Measurements from ENCODE around the gene IGDCC3.

IGDCC3 gene

GRCh38 chr15:65335278-65336055, 42.3 kb downstream of the IGDCC3 start:
- no peaks in the 10 kb centered on the region for H3K9me3 ChIP-seq (ENCODE audit: insufficient read depth, low read length)
- H3K36me3 ChIP-seq (ENCODE audit: low read length) = no peaks in the 10 kb centered on the region
- no peaks in the 10 kb centered on the region for H4K20me1 ChIP-seq (ENCODE audit: low read depth, low read length)
- TF ChIP-seq EZH2phosphoT487 (conservative IDR thresholded peaks at IDR 0.05; ENCODE audit: low read length) = no peak
- no peak for TF ChIP-seq CTCF (IDR thresholded peaks at IDR 0.05; ENCODE audit: insufficient read depth, low read length, poor library complexity, severe bottlenecking)
- no peaks in the 10 kb centered on the region for H3K27me3 ChIP-seq (ENCODE audit: low read length)
- H3K4me3 ChIP-seq (ENCODE audit: insufficient read depth, low read length, poor library complexity, severe bottlenecking) = no peak overlapping the region
- no peaks in the 10 kb centered on the region for H3K79me2 ChIP-seq (ENCODE audit: insufficient read depth, low read length)
- H3K4me2 ChIP-seq (ENCODE audit: low read depth, low read length, poor library complexity, severe bottlenecking) = no peak overlapping the region
- no peak overlapping the region for H2AFZ ChIP-seq (ENCODE audit: low read depth, low read length, severe bottlenecking)
- no peak overlapping the region for H3K9ac ChIP-seq (ENCODE audit: low read length)
- H3K27ac ChIP-seq (ENCODE audit: low read depth, low read length) = no peak overlapping the region
- H3F3A ChIP-seq (ENCODE audit: insufficient read depth) = no peaks in the 10 kb centered on the region
- no peaks in the 10 kb centered on the region for H3K9me2 ChIP-seq (replicated peaks; ENCODE audit: insufficient read depth, low read length)

- no peak overlapping the region for H3K27ac ChIP-seq (ENCODE audit: low read depth, low read length)
- H2AFZ ChIP-seq (ENCODE audit: low read depth, low read length, severe bottlenecking) = no peak overlapping the region
- H3K4me2 ChIP-seq (ENCODE audit: low read depth, low read length, poor library complexity, severe bottlenecking) = no peak overlapping the region
- no peaks in the 10 kb centered on the region for H3K9me3 ChIP-seq (ENCODE audit: insufficient read depth, low read length)
- H4K20me1 ChIP-seq (ENCODE audit: low read depth, low read length) = no peaks in the 10 kb centered on the region
- no peaks in the 10 kb centered on the region for H3K79me2 ChIP-seq (ENCODE audit: insufficient read depth, low read length)
- H3K9me2 ChIP-seq (replicated peaks; ENCODE audit: insufficient read depth, low read length) = no peaks in the 10 kb centered on the region
- no peaks in the 10 kb centered on the region for H3K36me3 ChIP-seq (ENCODE audit: low read length)
- no peak for TF ChIP-seq CTCF (IDR thresholded peaks at IDR 0.05; ENCODE audit: insufficient read depth, low read length, poor library complexity, severe bottlenecking)
- no peak for TF ChIP-seq EZH2phosphoT487 (conservative IDR thresholded peaks at IDR 0.05; ENCODE audit: low read length)
- no peaks in the 10 kb centered on the region for H3K27me3 ChIP-seq (ENCODE audit: low read length)
- no peak overlapping the region for H3K4me3 ChIP-seq (ENCODE audit: insufficient read depth, low read length, poor library complexity, severe bottlenecking)
- no peak overlapping the region for H3K9ac ChIP-seq (ENCODE audit: low read length)
- H3F3A ChIP-seq (ENCODE audit: insufficient read depth) = no peaks in the 10 kb centered on the region
These were observed 43.1 kb downstream of the IGDCC3 start for GRCh38 chr15:65334586-65335231.

- H3K79me2 ChIP-seq (ENCODE audit: insufficient read depth, low read length) = no peaks in the 10 kb centered on the region
- H3K9me3 ChIP-seq (ENCODE audit: insufficient read depth, low read length) = no peaks in the 10 kb centered on the region
- TF ChIP-seq EZH2phosphoT487 (conservative IDR thresholded peaks at IDR 0.05; ENCODE audit: low read length) (no peak), CTCF (IDR thresholded peaks at IDR 0.05; ENCODE audit: insufficient read depth, low read length, poor library complexity, severe bottlenecking) (no peak)
- H3K4me2 ChIP-seq (ENCODE audit: low read depth, low read length, poor library complexity, severe bottlenecking) = no peak overlapping the region
- no peak overlapping the region for H3K4me3 ChIP-seq (ENCODE audit: insufficient read depth, low read length, poor library complexity, severe bottlenecking)
- H3K36me3 ChIP-seq (ENCODE audit: low read length) = no peaks in the 10 kb centered on the region
- H3K9ac ChIP-seq (ENCODE audit: low read length) = no peak overlapping the region
- no peaks in the 10 kb centered on the region for H3K9me2 ChIP-seq (replicated peaks; ENCODE audit: insufficient read depth, low read length)
- H2AFZ ChIP-seq (ENCODE audit: low read depth, low read length, severe bottlenecking) = no peak overlapping the region
- H3K27me3 ChIP-seq (ENCODE audit: low read length) = no peaks in the 10 kb centered on the region
- H4K20me1 ChIP-seq (ENCODE audit: low read depth, low read length) = no peaks in the 10 kb centered on the region
- no peaks in the 10 kb centered on the region for H3F3A ChIP-seq (ENCODE audit: insufficient read depth)
- no peak overlapping the region for H3K27ac ChIP-seq (ENCODE audit: low read depth, low read length)
These were observed 43.9 kb downstream of the IGDCC3 start for GRCh38 chr15:65333856-65334255.
